ENCODE measurements around the gene TMEM131.

Gene TMEM131

DNA sequence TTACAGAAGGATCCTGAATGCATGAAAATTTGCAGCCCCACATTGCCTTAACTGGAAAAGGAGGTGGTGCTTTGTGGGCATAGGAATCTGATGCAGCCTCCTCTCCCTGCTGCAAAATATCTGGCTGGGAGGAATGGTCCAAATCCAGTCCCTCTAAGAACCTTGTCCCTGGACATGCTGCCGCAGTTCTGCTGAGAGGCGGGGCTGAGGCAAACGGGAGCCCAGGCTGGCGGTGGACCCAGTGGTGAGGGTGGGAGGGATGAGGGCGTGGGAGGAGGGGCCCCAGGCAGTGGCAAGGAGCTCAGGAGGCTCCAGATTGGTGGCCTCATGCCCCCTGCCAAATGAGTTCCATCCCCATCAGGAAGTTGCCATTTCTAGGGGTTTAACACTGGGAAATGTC is 246.2 kb downstream of the TMEM131 start:
- Histone ChIP-seq H3K4me3 (ENCODE audit: low read depth in 1 of 2, low read length in 2 of 2) (no peak overlapping the region), H4K20me1 (ENCODE audit: insufficient read depth, low read length) (no peaks in the 10 kb centered on the region), H3K27ac (ENCODE audit: low read length) (no peak overlapping the region), H3K27me3 (ENCODE audit: insufficient read depth, low read length, poor library complexity) (no peaks in the 10 kb centered on the region), H3K4me1 (ENCODE audit: insufficient read depth, low read length) (no peaks in the 10 kb centered on the region), H3K9me3 (ENCODE audit: insufficient read depth, low read length, severe bottlenecking) (no peaks in the 10 kb centered on the region), H3K9ac (ENCODE audit: low read depth, low read length) (no peak overlapping the region), H3K36me3 (ENCODE audit: insufficient read depth, low read length) (peaks cover 1% of the 10 kb centered on the region; the same call in 1 of the 2 replicates), H3K79me2 (ENCODE audit: insufficient read depth, low read length) (no peaks in the 10 kb centered on the region), H2AFZ (ENCODE audit: low read depth, low read length) (no peak overlapping the region), H3K4me2 (ENCODE audit: insufficient read depth, low read length) (no peak overlapping the region)
- no peak for ATAC-seq (ENCODE audit: insufficient read depth, low read depth)
- no peak for DNase-seq
- TF ChIP-seq EZH2 (IDR thresholded peaks at IDR 0.05; ENCODE audit: borderline replicate concordance, low read depth, low read length, severe bottlenecking) = no peak
- TF ChIP-seq, protein P1, sequence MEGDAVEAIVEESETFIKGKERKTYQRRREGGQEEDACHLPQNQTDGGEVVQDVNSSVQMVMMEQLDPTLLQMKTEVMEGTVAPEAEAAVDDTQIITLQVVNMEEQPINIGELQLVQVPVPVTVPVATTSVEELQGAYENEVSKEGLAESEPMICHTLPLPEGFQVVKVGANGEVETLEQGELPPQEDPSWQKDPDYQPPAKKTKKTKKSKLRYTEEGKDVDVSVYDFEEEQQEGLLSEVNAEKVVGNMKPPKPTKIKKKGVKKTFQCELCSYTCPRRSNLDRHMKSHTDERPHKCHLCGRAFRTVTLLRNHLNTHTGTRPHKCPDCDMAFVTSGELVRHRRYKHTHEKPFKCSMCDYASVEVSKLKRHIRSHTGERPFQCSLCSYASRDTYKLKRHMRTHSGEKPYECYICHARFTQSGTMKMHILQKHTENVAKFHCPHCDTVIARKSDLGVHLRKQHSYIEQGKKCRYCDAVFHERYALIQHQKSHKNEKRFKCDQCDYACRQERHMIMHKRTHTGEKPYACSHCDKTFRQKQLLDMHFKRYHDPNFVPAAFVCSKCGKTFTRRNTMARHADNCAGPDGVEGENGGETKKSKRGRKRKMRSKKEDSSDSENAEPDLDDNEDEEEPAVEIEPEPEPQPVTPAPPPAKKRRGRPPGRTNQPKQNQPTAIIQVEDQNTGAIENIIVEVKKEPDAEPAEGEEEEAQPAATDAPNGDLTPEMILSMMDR (IDR thresholded peaks at IDR 0.05; ENCODE audit: borderline replicate concordance, extremely low read depth, low read length, poor library complexity, severe bottlenecking) = no peak

DNA sequence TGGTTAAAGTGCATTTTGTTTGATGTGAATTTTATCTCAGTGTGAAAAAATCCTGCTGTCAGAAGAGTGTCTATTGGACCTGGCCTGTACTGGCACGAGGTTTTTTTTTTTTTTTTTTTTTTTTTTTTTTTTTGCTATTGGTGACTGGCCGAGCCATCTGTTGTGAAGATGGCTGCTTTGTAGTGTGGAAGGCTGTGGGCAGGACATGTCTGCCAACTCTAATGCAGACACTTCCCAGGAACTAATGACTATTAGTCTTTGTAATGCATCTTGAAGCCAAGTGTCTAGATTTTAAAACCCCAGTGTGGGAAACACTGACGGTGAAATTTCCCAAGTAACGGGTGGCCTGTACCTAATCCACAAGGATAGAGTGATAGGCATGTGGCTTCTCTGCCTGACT is 248.0 kb downstream of the TMEM131 start:
- H3K9ac ChIP-seq (ENCODE audit: low read depth, low read length) = no peak overlapping the region
- no peaks in the 10 kb centered on the region for H3K27me3 ChIP-seq (ENCODE audit: insufficient read depth, low read length, poor library complexity)
- no peak overlapping the region for H3K4me2 ChIP-seq (ENCODE audit: insufficient read depth, low read length)
- H3K9me3 ChIP-seq (ENCODE audit: insufficient read depth, low read length, severe bottlenecking) = no peaks in the 10 kb centered on the region
- no peaks in the 10 kb centered on the region for H3K4me1 ChIP-seq (ENCODE audit: insufficient read depth, low read length)
- TF ChIP-seq, protein P1 (IDR thresholded peaks at IDR 0.05; ENCODE audit: borderline replicate concordance, extremely low read depth, low read length, poor library complexity, severe bottlenecking) = no peak
- no peak for TF ChIP-seq EZH2 (IDR thresholded peaks at IDR 0.05; ENCODE audit: borderline replicate concordance, low read depth, low read length, severe bottlenecking)
- no peak overlapping the region for H3K27ac ChIP-seq (ENCODE audit: low read length)
- H3K79me2 ChIP-seq (ENCODE audit: insufficient read depth, low read length) = no peaks in the 10 kb centered on the region
- no peak overlapping the region for H3K4me3 ChIP-seq (ENCODE audit: low read depth in 1 of 2, low read length in 2 of 2)
- no peaks in the 10 kb centered on the region for H3K36me3 ChIP-seq (ENCODE audit: insufficient read depth, low read length)
- H4K20me1 ChIP-seq (ENCODE audit: insufficient read depth, low read length) = no peaks in the 10 kb centered on the region
- no peak for ATAC-seq (ENCODE audit: insufficient read depth, low read depth)
- H2AFZ ChIP-seq (ENCODE audit: low read depth, low read length) = no peak overlapping the region
- no peak for DNase-seq

DNA sequence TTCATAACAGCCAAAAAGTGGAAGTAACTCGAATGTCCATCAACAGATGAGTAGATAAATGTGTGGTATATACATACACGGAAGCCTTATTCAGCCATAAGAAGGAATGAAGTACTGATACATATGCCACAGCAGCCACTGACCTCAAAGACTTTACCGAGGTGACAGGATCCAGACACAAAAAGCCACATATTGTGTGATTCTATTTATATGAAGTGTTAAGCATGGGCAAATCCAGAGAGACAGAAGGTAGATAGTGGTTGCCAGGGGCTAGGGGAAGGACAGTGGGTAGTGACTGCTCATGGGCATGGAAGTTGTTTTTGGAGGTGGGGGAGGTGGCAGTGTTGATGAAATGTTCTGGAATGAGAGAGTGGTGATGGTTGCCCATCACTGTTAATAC is 248.5 kb downstream of the TMEM131 start:
- no peak overlapping the region for H3K27ac ChIP-seq (ENCODE audit: low read length)
- no peak overlapping the region for H3K9ac ChIP-seq (ENCODE audit: low read depth, low read length)
- no peaks in the 10 kb centered on the region for H3K27me3 ChIP-seq (ENCODE audit: insufficient read depth, low read length, poor library complexity)
- ATAC-seq (ENCODE audit: insufficient read depth, low read depth) (no peak), DNase-seq (no peak)
- H4K20me1 ChIP-seq (ENCODE audit: insufficient read depth, low read length) = no peaks in the 10 kb centered on the region
- no peak overlapping the region for H3K4me3 ChIP-seq (ENCODE audit: low read depth in 1 of 2, low read length in 2 of 2)
- H3K4me1 ChIP-seq (ENCODE audit: insufficient read depth, low read length) = no peaks in the 10 kb centered on the region
- H3K36me3 ChIP-seq (ENCODE audit: insufficient read depth, low read length) = no peaks in the 10 kb centered on the region
- no peak overlapping the region for H2AFZ ChIP-seq (ENCODE audit: low read depth, low read length)
- H3K79me2 ChIP-seq (ENCODE audit: insufficient read depth, low read length) = no peaks in the 10 kb centered on the region
- TF ChIP-seq, protein P1 (IDR thresholded peaks at IDR 0.05; ENCODE audit: borderline replicate concordance, extremely low read depth, low read length, poor library complexity, severe bottlenecking) = no peak
- TF ChIP-seq EZH2 (IDR thresholded peaks at IDR 0.05; ENCODE audit: borderline replicate concordance, low read depth, low read length, severe bottlenecking) = no peak
- no peaks in the 10 kb centered on the region for H3K9me3 ChIP-seq (ENCODE audit: insufficient read depth, low read length, severe bottlenecking)
- H3K4me2 ChIP-seq (ENCODE audit: insufficient read depth, low read length) = no peak overlapping the region

Measured in DND-41 (cell line).